GM12878 (cell line): ENCODE measurements around the gene BAX. TPM values are rescaled to one million over a fixed set of nuclear protein-coding genes. Genes with fewer than 3 reads are reported as not detected.
A peak's percentile ranks its signal among the peaks of the same experiment; 100 is the strongest.

Experiments
- ATAC-seq: fragments of 200-7000 bp; cut with Tn5 transposase; 3 replicates; pipeline ENCODE4 v1.9.1; 2020; ENCODE audit warnings: mild to moderate bottlenecking, moderate library complexity
- Bru-seq: library from RNA; stranded (reverse); fragments of 400-500 nt; gene quantifications from one replicate; lab custom pipeline; 2021; lab: Mats Ljungman, UMichigan
- BruChase-seq, 2 experiments: library from RNA; stranded (reverse); fragments of 400-500 nt; gene quantifications; one replicate each; lab custom pipeline; 2021; lab: Mats Ljungman, UMichigan
- BruUV-seq: library from RNA; stranded (reverse); fragments of 400-500 nt; replicated peaks from 2 replicates; lab custom pipeline; 2021; lab: Mats Ljungman, UMichigan
- CTCF ChIA-PET: fragments of 300-600 bp; sonication (Branson Sonifier 250); formaldehyde crosslinking; extraction: SDS; loops from one replicate; lab custom pipeline; 2021; ENCODE audit warnings: inconsistent platforms; lab: Yijun Ruan, JAX
- POLR2A ChIA-PET: fragments of 350-600 bp; formaldehyde crosslinking; extraction: SDS; loops from one replicate; lab custom pipeline; 2021; ENCODE audit warnings: inconsistent platforms; lab: Charles Lee
- RAD21 ChIA-PET: fragments of 300-600 bp; sonication (Branson Sonifier 250); formaldehyde crosslinking; loops from one replicate; lab custom pipeline; 2023; ENCODE audit warnings: antibody characterized with exemption; ENCODE audit not compliant: unreplicated experiment; lab: Charles Lee
- SMC1A ChIA-PET: fragments of 300-600 bp; sonication (Branson Sonifier 250); formaldehyde crosslinking; loops from one replicate; lab custom pipeline; 2023; ENCODE audit not compliant: unreplicated experiment, uncharacterized antibody; lab: Charles Lee
- DNase-seq: peaks from one replicate; pipeline ENCODE4 v3.0.0-alpha.2; 2011; ENCODE audit warnings: low read depth, low spot score
- FAIRE-seq: peaks from 3 replicates; lab custom pipeline; 2011; peaks lifted over from hg19 to GRCh38; lab: Jason Lieb, UNC
- H2AFZ ChIP-seq: 2 replicates; pipeline ENCODE4 v1.6.0; 2011; ENCODE audit warnings: low read depth, low read length, control low read depth; ENCODE audit not compliant: control insufficient read depth
- H3K27ac ChIP-seq: 2 replicates; pipeline ENCODE4 v1.5.1; 2011; ENCODE audit warnings: control low read depth; ENCODE audit not compliant: control insufficient read depth, insufficient read depth
- H3K27me3 ChIP-seq, 2 experiments: replicated peaks in 1 of 2; 2 replicates each; pipeline versions ENCODE4 v1.6.0 to v1.6.1; 2011; ENCODE audit warnings: low read length in 1 of 2; ENCODE audit not compliant: control insufficient read depth in 2 of 2, insufficient read depth in 2 of 2
- H3K36me3 ChIP-seq, 2 experiments: 2 replicates each; pipeline ENCODE4 v1.5.1; 2011; ENCODE audit warnings: low read length in 1 of 2; ENCODE audit not compliant: control insufficient read depth in 2 of 2, insufficient read depth in 2 of 2
- H3K4me1 ChIP-seq: 2 replicates; pipeline ENCODE4 v1.6.1; 2011; ENCODE audit warnings: mild to moderate bottlenecking, low read length, moderate library complexity, mixed read lengths; ENCODE audit not compliant: control insufficient read depth, insufficient read depth
- H3K4me2 ChIP-seq: 2 replicates; pipeline ENCODE4 v1.6.0; 2011; ENCODE audit warnings: control low read depth; ENCODE audit not compliant: control insufficient read depth, insufficient read depth
- H3K4me3 ChIP-seq: fragments of 200-600 bp; sonication (generic); 2 replicates; pipeline ENCODE4 v1.5.1; 2016
- H3K79me2 ChIP-seq: 2 replicates; pipeline ENCODE4 v1.6.0; 2011; ENCODE audit warnings: low read length; ENCODE audit not compliant: control insufficient read depth, insufficient read depth
- H3K9ac ChIP-seq: 2 replicates; pipeline ENCODE4 v1.8.0; 2011; ENCODE audit warnings: low read length, control low read depth, mixed read lengths; ENCODE audit not compliant: control insufficient read depth, insufficient read depth
- H3K9me3 ChIP-seq: replicated peaks from 3 replicates; pipeline ENCODE4 v1.5.1; 2011; ENCODE audit warnings: mild to moderate bottlenecking, low read length; ENCODE audit not compliant: control insufficient read depth, insufficient read depth
- H4K20me1 ChIP-seq: 2 replicates; pipeline ENCODE4 v1.6.0; 2011; ENCODE audit not compliant: control insufficient read depth, insufficient read depth
- E4F1 ChIP-seq: fragments of 450-650 bp; IDR thresholded peaks from 2 replicates; pipeline ENCODE4 v1.6.1; 2018; ENCODE audit warnings: borderline replicate concordance, mild to moderate bottlenecking; ENCODE audit not compliant: partially characterized antibody
- ESRRA ChIP-seq: IDR thresholded peaks from 2 replicates; pipeline ENCODE4 v1.6.1; 2012; ENCODE audit warnings: mild to moderate bottlenecking, low read length, improper control_type of control experiment
- EZH2 ChIP-seq: IDR thresholded peaks from 2 replicates; pipeline ENCODE4 v1.6.1; 2012; ENCODE audit warnings: low read depth, mild to moderate bottlenecking, control low read depth, inconsistent platforms, low read length, borderline replicate concordance; ENCODE audit not compliant: control insufficient read depth
- GATAD2B ChIP-seq: fragments of 450-650 bp; conservative IDR thresholded peaks from 2 replicates; pipeline ENCODE4 v1.6.1; 2017; ENCODE audit warnings: low read depth, mild to moderate bottlenecking, moderate library complexity
- HDGF ChIP-seq: fragments of 450-650 bp; IDR thresholded peaks from 2 replicates; pipeline ENCODE4 v1.6.1; 2016; ENCODE audit warnings: antibody characterized with exemption
- MLLT1 ChIP-seq: fragments of 450-650 bp; IDR thresholded peaks from 2 replicates; pipeline ENCODE4 v1.6.1; 2016; ENCODE audit warnings: mild to moderate bottlenecking
- MTA3 ChIP-seq: IDR thresholded peaks from 2 replicates; pipeline ENCODE4 v1.6.1; 2012; ENCODE audit warnings: low read length, inconsistent platforms, borderline replicate concordance
- NFYA ChIP-seq: IDR thresholded peaks from 2 replicates; pipeline ENCODE4 v1.6.1; 2011; ENCODE audit warnings: low read depth, mild to moderate bottlenecking, low read length, improper control_type of control experiment, borderline replicate concordance
- PKNOX1 ChIP-seq: fragments of 450-650 bp; IDR thresholded peaks from 2 replicates; pipeline ENCODE4 v1.6.1; 2016; ENCODE audit warnings: mild to moderate bottlenecking
- RAD21 ChIP-seq: IDR thresholded peaks from 2 replicates; pipeline ENCODE4 v1.6.1; 2011; ENCODE audit warnings: mild to moderate bottlenecking, low read depth, low read length, moderate library complexity; ENCODE audit not compliant: insufficient read depth
- RELA ChIP-seq: fragments of 450-650 bp; IDR thresholded peaks from 2 replicates; pipeline ENCODE4 v1.8.0; 2014; ENCODE audit warnings: borderline replicate concordance; ENCODE audit not compliant: partially characterized antibody
- ZBED1 ChIP-seq: IDR thresholded peaks from 2 replicates; pipeline ENCODE4 v1.6.1; 2016; ENCODE audit warnings: borderline replicate concordance
- WGBS: methylation state at CpG from one replicate; pipeline ENCODE4 v1.1.6; 2016; ENCODE audit warnings: low lambda C conversion rate; ENCODE audit not compliant: insufficient replicate concordance, insufficient coverage; ENCODE audit errors: missing lambda C conversion rate; 5-methylcytosine and 5-hydroxymethylcytosine counted together
- in situ Hi-C: fragments of 300-500 bp; cut with MboI; formaldehyde crosslinking; loops from 9 replicates; pipeline ENCODE4 v1.14.3; 2018; ENCODE audit warnings: mixed read lengths
- intact Hi-C: fragments of 100-400 bp; cut with micrococcal nuclease; formaldehyde crosslinking; loops from one replicate; pipeline ENCODE4 v1.14.2; 2022; ENCODE audit not compliant: unreplicated experiment
- long read RNA-seq, 2 experiments: library from polyadenylated mRNA; unstranded; transcript quantifications; one replicate each; pipeline ENCODE4 v2.0.0, GENCODE V29; 2019 to 2020
- polyA minus RNA-seq, 3 experiments: library from RNA; depleted of rRNA, polyadenylated mRNA; stranded (reverse); fragments of >200 nt; gene quantifications; 2 replicates each; pipeline ENCODE4 v1.2.3, GENCODE V29; 2011
- polyA plus RNA-seq, 11 experiments: library from polyadenylated mRNA; depleted of rRNA in 4 of 11; unstranded in 6 of 11; stranded (reverse) in 5 of 11; fragments of >200 nt; fragmentation: Nextera tagmentation in 4 of 11; fragmentation: Illumina TruSeq in 1 of 11; extraction: Ambion mirVana in 4 of 11; extraction: Trizol in 1 of 11; gene quantifications; 1 replicate in 1 of 11; 2 replicates in 10 of 11; pipeline versions ENCODE4 v1.2.1 to v1.2.3, GENCODE V29; 2011 to 2016; ENCODE audit warnings: inconsistent platforms in 2 of 11, missing spikeins in 2 of 11, low read depth in 1 of 11
- total RNA-seq, 4 experiments: library from RNA; depleted of rRNA in 3 of 4; stranded (reverse); fragments of >200 nt in 3 of 4; fragmentation: Illumina TruSeq in 1 of 4; extraction: Trizol in 1 of 4; gene quantifications; 2 replicates each; pipeline versions ENCODE4 v1.2.1 to v1.2.3, GENCODE V29; 2013 to 2021

Gene BAX
- 45.7 and 48.8 TPM in 2 replicates for total RNA-seq (2013; cell fraction: nucleolus; rRNA removed)
- total RNA-seq (2014; rRNA removed) (114 and 119 TPM in 2 replicates), total RNA-seq (2014; rRNA removed; fragmentation: Illumina TruSeq; extraction: Trizol) (73.1 and 73.4 TPM in 2 replicates), total RNA-seq (2021) (221 and 223 TPM in 2 replicates), polyA plus RNA-seq (2011; rRNA removed) (104 and 163 TPM in 2 replicates), polyA plus RNA-seq (2014; fragmentation: Illumina TruSeq; extraction: Trizol) (61.4 and 122 TPM in 2 replicates), polyA plus RNA-seq (2014; fragmentation: Nextera tagmentation; extraction: Ambion mirVana) (10 to 100 TPM in 1 of 2 experiments, 1 to 10 TPM in 1; 7.2 to 15.3 TPM), polyA plus RNA-seq (2014; rRNA removed) (205 and 237 TPM in 2 replicates), polyA plus RNA-seq (2016; fragmentation: Nextera tagmentation; extraction: Ambion mirVana) (100 to 1,000 TPM; 152 to 164 TPM), polyA minus RNA-seq (2011; rRNA and poly(A)+ RNA removed) (47.0 and 93.4 TPM in 2 replicates), Bru-seq, nascent RNA (percentile 78 among the genes with signal in this experiment), BruChase-seq, experiment 1, labeled RNA remaining after a 6-hour chase (percentile 85 among the genes with signal in this experiment), BruChase-seq, experiment 2, labeled RNA remaining after a 2-hour chase (percentile 81 among the genes with signal in this experiment)
- 270 TPM for polyA plus RNA-seq (2011; ENCODE audit: low read depth)
- polyA plus RNA-seq (2011; cell fraction: cytosol; rRNA removed) = 226 and 231 TPM in 2 replicates
- 190 and 218 TPM in 2 replicates for polyA plus RNA-seq (2011; cell fraction: nucleus; rRNA removed)
- polyA plus RNA-seq (2012) = 155 and 219 TPM in 2 replicates
- 68.7 and 69.7 TPM in 2 replicates for polyA minus RNA-seq (2011; cell fraction: cytosol; rRNA and poly(A)+ RNA removed)
- polyA minus RNA-seq (2011; cell fraction: nucleus; rRNA and poly(A)+ RNA removed) = 66.3 and 104 TPM in 2 replicates
- long read RNA-seq, experiment 1, partial matches to known transcripts = 0 of 5 reads
- long read RNA-seq, experiment 1, other reads (novel, unspliced or antisense) = 2 of 5 reads
- long read RNA-seq, experiment 2, partial matches to known transcripts = 0 of 3 reads
- long read RNA-seq, experiment 2, other reads (novel, unspliced or antisense) = 2 of 3 reads

- ChIA-PET POLR2A (interaction anchor here (0.6 to 3.1 kb wide), 13 partner anchors 7 to 1160 kb away, joined by 3 to 15 read pairs (median 5); partner anchors contain the start of genes DHDH, FTL, GYS1 and NUCB1), RAD21 (interaction anchor here (0.8 to 2.4 kb wide), 9 partner anchors 9 to 254 kb away, joined by 3 to 8 read pairs (median 3); partner anchors contain the start of gene NUCB1), CTCF (interaction anchor here (1.1 to 2.1 kb wide), 6 partner anchors 12 to 167 kb away, joined by 4 to 10 read pairs (median 4); no protein-coding TSS in a partner anchor), SMC1A (interaction anchor here (0.6 to 3.1 kb wide), 12 partner anchors 8 to 167 kb away, joined by 3 to 14 read pairs (median 4); partner anchors contain the start of gene NUCB1)
- H3K4me3 ChIP-seq = peak within 1 kb of the TSS; percentile 98
- H3K9me3 ChIP-seq = no peaks in the 10 kb centered on the region
- peak; percentile 92 for DNase-seq
- H3K27me3 ChIP-seq = no peaks in the 10 kb centered on the region
- in situ Hi-C loops (no loop called here), intact Hi-C loops (no loop called here)
- 2% methylated on average over 56 of the region's 71 CpGs for WGBS
- no peaks in the 10 kb centered on the region for H4K20me1 ChIP-seq
- peaks cover 23% of the 10 kb centered on the region for H3K79me2 ChIP-seq
- peak; percentile 98 for ATAC-seq
- H2AFZ ChIP-seq = peak within 1 kb of the TSS; percentile 75
- H3K27ac ChIP-seq = peak within 1 kb of the TSS; percentile 99
- peak within 1 kb of the TSS; percentile 100 for H3K9ac ChIP-seq
- no peaks in the 10 kb centered on the region; a peak in 1 of 4 replicates for H3K36me3 ChIP-seq
- peak; percentile 98 for FAIRE-seq
- H3K4me1 ChIP-seq = peaks cover 5% of the 10 kb centered on the region; the same call in 1 of the 2 replicates
- peak within 1 kb of the TSS; percentile 99 for H3K4me2 ChIP-seq
- TSS peak; percentile 76 for BruUV-seq
- TF ChIP-seq RELA = peak; percentile 100
- no peak for TF ChIP-seq ZBED1
- 0 out of 2 replicates have a peak, but pooled peaks have one; percentile 20 for TF ChIP-seq RAD21
- TF ChIP-seq NFYA = no peak
- TF ChIP-seq ESRRA = 0 out of 2 replicates have a peak, but pooled peaks have one; percentile 13
- TF ChIP-seq GATAD2B = peak; percentile 83
- TF ChIP-seq EZH2 = no peak
- no peak for TF ChIP-seq HDGF
- TF ChIP-seq MLLT1 = no peak; the same call in 1 of the 2 replicates
- TF ChIP-seq E4F1 = no peak
- TF ChIP-seq MTA3 = no peak
- peak; percentile 72 for TF ChIP-seq PKNOX1
Observed at GRCh38 chr19:48954595-48955307, at the start of gene BAX. TSS of gene BAX (plus strand) at chr19:48954875. CDS start at chr19:48954929, 54 bp downstream.
